Skin epidermis (tissue), 12 donors: Measurements from ENCODE around the gene ETFB.
"Not testable (repeated sequence)": the region's sequence is repeated elsewhere in the genome, so short reads cannot be mapped to it uniquely, and the experiment has no call there.

Experiments used
- H3K27ac ChIP-seq, 21 experiments: fragments of 200-600 bp; sonication (generic) in 11 of 21; one replicate each; pipeline ENCODE4 v1.5.0; 2020; ENCODE audit warnings: mild to moderate bottlenecking in 3 of 21, inconsistent platforms in 2 of 21, moderate library complexity in 2 of 21
- H3K4me3 ChIP-seq, 7 experiments: fragments of 200-600 bp; sonication (generic) in 2 of 7; one replicate each; pipeline ENCODE4 v1.5.0; 2020; ENCODE audit warnings: inconsistent platforms in 2 of 7, mild to moderate bottlenecking in 2 of 7, moderate library complexity in 1 of 7

Gene ETFB

GRCh38 chr19:51365965-51366388 lies at the start of gene ETFB:
Gene ETFB, minus strand, starts transcription at chr19:51366388. Its CDS starts 62 bp downstream, at chr19:51366326.
- Histone ChIP-seq H3K4me3 (peak within 1 kb of the TSS; percentile 62 to 84 (median 77)), H3K27ac (peak within 1 kb of the TSS; percentile 48 to 98 (median 89))

GRCh38 chr19:51415187-51415586 lies 49.0 kb upstream of the ETFB start:
- no peak overlapping the region for H3K27ac ChIP-seq

GRCh38 chr19:51410950-51411748 lies 45.0 kb upstream of the ETFB start:
- no peak overlapping the region for H3K4me3 ChIP-seq
- no peak overlapping the region for H3K27ac ChIP-seq

More at GRCh38 chr19:51415187-51415586, 49.0 kb upstream of the ETFB start:
- no peak overlapping the region for H3K4me3 ChIP-seq

GRCh38 chr19:51407511-51408131 lies 41.4 kb upstream of the ETFB start:
- Histone ChIP-seq H3K4me3 (no peak overlapping the region), H3K27ac (peak overlapping the region in 1 of 21 experiments; percentile 34)

- Histone ChIP-seq H3K4me3 (no peak overlapping the region), H3K27ac (no peak overlapping the region)
Measured at GRCh38 chr19:51402117-51402516, 35.9 kb upstream of the ETFB start.

- H3K4me3 ChIP-seq, result not testable (repeated sequence)
- H3K27ac ChIP-seq, result peak overlapping the region in 1 of 21 experiments; percentile 19
Measured at GRCh38 chr19:51399936-51400335, 33.7 kb upstream of the ETFB start.

- H3K27ac ChIP-seq, result peak overlapping the region in 1 of 21 experiments; percentile 19
- no peak overlapping the region for H3K4me3 ChIP-seq
Measured at GRCh38 chr19:51399231-51399630, 33.0 kb upstream of the ETFB start.

GRCh38 chr19:51398096-51398704 lies 32.0 kb upstream of the ETFB start:
- Histone ChIP-seq H3K27ac (peak overlapping the region in 3 of 21 experiments; percentile 19 to 34 (median 22)), H3K4me3 (no peak overlapping the region)

GRCh38 chr19:51397453-51397852 lies 31.3 kb upstream of the ETFB start:
- H3K4me3 ChIP-seq, result not testable (repeated sequence)
- peak overlapping the region in 1 of 21 experiments; percentile 19 for H3K27ac ChIP-seq

GRCh38 chr19:51396175-51396574 lies 30.0 kb upstream of the ETFB start:
- H3K4me3 ChIP-seq, result no peak overlapping the region
- H3K27ac ChIP-seq, result no peak overlapping the region

- Histone ChIP-seq H3K4me3 (peak overlapping the region; percentile 9 to 40 (median 26)), H3K27ac (peak overlapping the region in 18 of 21 experiments; percentile 31 to 88 (median 74))
Measured at GRCh38 chr19:51394050-51394836, 28.1 kb upstream of the ETFB start.

GRCh38 chr19:51392701-51393100 lies 26.5 kb upstream of the ETFB start:
- no peak overlapping the region for H3K4me3 ChIP-seq
- no peak overlapping the region for H3K27ac ChIP-seq

- H3K27ac ChIP-seq, result peak overlapping the region in 2 of 21 experiments; percentile 12 to 21
- no peak overlapping the region for H3K4me3 ChIP-seq
Measured at GRCh38 chr19:51391073-51391611, 25.0 kb upstream of the ETFB start.

GRCh38 chr19:51389143-51389542 lies 23.0 kb upstream of the ETFB start:
- Histone ChIP-seq H3K27ac (no peak overlapping the region), H3K4me3 (no peak overlapping the region)

- Histone ChIP-seq H3K27ac (peak within 1 kb of the TSS in 2 of 21 experiments; percentile 12 to 58), H3K4me3 (no peak within 1 kb of the TSS)
Measured at GRCh38 chr19:51387924-51388389, 21.8 kb upstream of the ETFB start, which contains the start of gene LIM2. Gene LIM2, minus strand, starts transcription at chr19:51387974. Its CDS starts 531 bp downstream, at chr19:51387443.

GRCh38 chr19:51386882-51387520 lies 20.8 kb upstream of the ETFB start:
- H3K27ac ChIP-seq, result peak overlapping the region in 2 of 21 experiments; percentile 12 to 58
- H3K4me3 ChIP-seq, result no peak overlapping the region

GRCh38 chr19:51382004-51382403 lies 15.8 kb upstream of the ETFB start:
- H3K4me3 ChIP-seq, result no peak overlapping the region
- H3K27ac ChIP-seq, result no peak overlapping the region

- Histone ChIP-seq H3K4me3 (no peak overlapping the region), H3K27ac (no peak overlapping the region)
Measured at GRCh38 chr19:51380379-51380778, 14.2 kb upstream of the ETFB start.

GRCh38 chr19:51377422-51377821 lies 11.2 kb upstream of the ETFB start:
- Histone ChIP-seq H3K4me3 (no peak overlapping the region), H3K27ac (no peak overlapping the region)
